WTC11 (cell line): Measurements from ENCODE around the gene PRRT4. TPM values are rescaled to one million over a fixed set of nuclear protein-coding genes. Genes with fewer than 3 reads are reported as not detected.

ENCODE experiments used
- ATAC-seq: fragments of 200-7000 bp; cut with Tn5 transposase; 2 replicates; pipeline ENCODE4 v1.10.0; 2021; ENCODE audit warnings: mild to moderate bottlenecking, moderate library complexity
- CTCF ChIA-PET: fragments of 300-600 bp; sonication (Branson Sonifier 250); formaldehyde crosslinking; loops from one replicate; lab custom pipeline; 2021; ENCODE audit warnings: antibody characterized with exemption; lab: Charles Lee
- POLR2A ChIA-PET: fragments of 350-600 bp; sonication (Branson Sonifier 250); formaldehyde crosslinking; loops from one replicate; lab custom pipeline; 2021; ENCODE audit warnings: antibody characterized with exemption; lab: Charles Lee
- DNase-seq: peaks from one replicate; pipeline ENCODE4 v3.0.0; 2021; ENCODE audit warnings: low spot score
- H3K27ac Mint-ChIP-seq: 2 replicates; pipeline ENCODE4 v1.8.0; 2021; ENCODE audit warnings: mixed read lengths
- H3K27me3 Mint-ChIP-seq: 2 replicates; pipeline ENCODE4 v1.8.0; 2021; ENCODE audit warnings: low read depth, mild to moderate bottlenecking, moderate library complexity, mixed read lengths
- H3K36me3 Mint-ChIP-seq: 2 replicates; pipeline ENCODE4 v1.8.0; 2021; ENCODE audit warnings: mixed read lengths
- H3K4me1 Mint-ChIP-seq: 2 replicates; pipeline ENCODE4 v1.8.0; 2022; ENCODE audit warnings: mixed read lengths
- H3K4me3 Mint-ChIP-seq: 2 replicates; pipeline ENCODE4 v1.8.0; 2021; ENCODE audit warnings: mild to moderate bottlenecking, moderate library complexity, mixed read lengths
- H3K9me3 Mint-ChIP-seq: 2 replicates; pipeline ENCODE4 v1.8.0; 2021; ENCODE audit warnings: mixed read lengths
- ESRRA ChIP-seq: sonication (generic); formaldehyde crosslinking; IDR thresholded peaks from 2 replicates; pipeline ENCODE4 v1.8.1; 2022; ENCODE audit warnings: mild to moderate bottlenecking, missing genetic modification reagents, borderline replicate concordance
- FOXK1 ChIP-seq: sonication (generic); formaldehyde crosslinking; IDR thresholded peaks from 2 replicates; pipeline ENCODE4 v1.8.0; 2022; ENCODE audit warnings: mild to moderate bottlenecking, moderate library complexity, missing genetic modification reagents
- GABPB1 ChIP-seq: sonication (generic); formaldehyde crosslinking; IDR thresholded peaks from 2 replicates; pipeline ENCODE4 v1.8.1; 2023; ENCODE audit warnings: mild to moderate bottlenecking, missing genetic modification reagents
- IRF2 ChIP-seq: sonication (generic); formaldehyde crosslinking; IDR thresholded peaks from 2 replicates; pipeline ENCODE4 v1.8.0; 2022; ENCODE audit warnings: low read depth, missing genetic modification reagents, borderline replicate concordance
- NFATC4 ChIP-seq: fragments of 250-450 bp; sonication (Bioruptor Pico); IDR thresholded peaks from 2 replicates; pipeline ENCODE4 v1.9.0; 2021; ENCODE audit warnings: mild to moderate bottlenecking
- PRRX2 ChIP-seq: fragments of 250-450 bp; sonication (Bioruptor Pico); IDR thresholded peaks from 2 replicates; pipeline ENCODE4 v1.8.0; 2021; ENCODE audit warnings: mild to moderate bottlenecking
- SOX15 ChIP-seq: fragments of 250-450 bp; sonication (Bioruptor Pico); IDR thresholded peaks from 2 replicates; pipeline ENCODE4 v1.9.0; 2021; ENCODE audit warnings: mild to moderate bottlenecking
- TEAD1 ChIP-seq: sonication (generic); formaldehyde crosslinking; IDR thresholded peaks from 2 replicates; pipeline ENCODE4 v1.8.0; 2022; ENCODE audit warnings: mild to moderate bottlenecking, missing genetic modification reagents
- ZNF219 ChIP-seq: sonication (generic); formaldehyde crosslinking; IDR thresholded peaks from 2 replicates; pipeline ENCODE4 v1.8.0; 2023; ENCODE audit warnings: missing genetic modification reagents, mild to moderate bottlenecking, borderline replicate concordance
- ZNF396 ChIP-seq: fragments of 250-450 bp; sonication (Bioruptor Pico); IDR thresholded peaks from 2 replicates; pipeline ENCODE4 v1.8.0; 2021; ENCODE audit warnings: mild to moderate bottlenecking, moderate library complexity, borderline replicate concordance
- total RNA-seq: library from RNA; stranded (reverse); gene quantifications from 3 replicates; pipeline ENCODE4 v1.2.3, GENCODE V29; 2021
- TF ChIP-seq, protein P1 (sequence below): sonication (generic); formaldehyde crosslinking; IDR thresholded peaks from 2 replicates; pipeline ENCODE4 v1.8.1; 2022; ENCODE audit warnings: low read depth, mild to moderate bottlenecking, moderate library complexity, missing genetic modification reagents, borderline replicate concordance
- TF ChIP-seq, protein P2 (sequence below): sonication (generic); formaldehyde crosslinking; IDR thresholded peaks from 2 replicates; pipeline ENCODE4 v1.8.1; 2022; ENCODE audit warnings: missing genetic modification reagents, borderline replicate concordance
- TF ChIP-seq, protein P3 (sequence below): sonication (generic); formaldehyde crosslinking; IDR thresholded peaks from 2 replicates; pipeline ENCODE4 v1.8.0; 2022; ENCODE audit warnings: mild to moderate bottlenecking, missing genetic modification reagents
- TF ChIP-seq, protein P4 (sequence below): fragments of 250-450 bp; sonication (Bioruptor Pico); conservative IDR thresholded peaks from 2 replicates; pipeline ENCODE4 v1.9.0; 2021; ENCODE audit warnings: mild to moderate bottlenecking
- TF ChIP-seq, protein P5 (sequence below): sonication (generic); formaldehyde crosslinking; IDR thresholded peaks from 2 replicates; pipeline ENCODE4 v1.8.0; 2022; ENCODE audit warnings: mild to moderate bottlenecking, missing genetic modification reagents

PRRT4 gene
- total RNA-seq, 1 experiment from 2014 or later = 1.2 TPM

DNA sequence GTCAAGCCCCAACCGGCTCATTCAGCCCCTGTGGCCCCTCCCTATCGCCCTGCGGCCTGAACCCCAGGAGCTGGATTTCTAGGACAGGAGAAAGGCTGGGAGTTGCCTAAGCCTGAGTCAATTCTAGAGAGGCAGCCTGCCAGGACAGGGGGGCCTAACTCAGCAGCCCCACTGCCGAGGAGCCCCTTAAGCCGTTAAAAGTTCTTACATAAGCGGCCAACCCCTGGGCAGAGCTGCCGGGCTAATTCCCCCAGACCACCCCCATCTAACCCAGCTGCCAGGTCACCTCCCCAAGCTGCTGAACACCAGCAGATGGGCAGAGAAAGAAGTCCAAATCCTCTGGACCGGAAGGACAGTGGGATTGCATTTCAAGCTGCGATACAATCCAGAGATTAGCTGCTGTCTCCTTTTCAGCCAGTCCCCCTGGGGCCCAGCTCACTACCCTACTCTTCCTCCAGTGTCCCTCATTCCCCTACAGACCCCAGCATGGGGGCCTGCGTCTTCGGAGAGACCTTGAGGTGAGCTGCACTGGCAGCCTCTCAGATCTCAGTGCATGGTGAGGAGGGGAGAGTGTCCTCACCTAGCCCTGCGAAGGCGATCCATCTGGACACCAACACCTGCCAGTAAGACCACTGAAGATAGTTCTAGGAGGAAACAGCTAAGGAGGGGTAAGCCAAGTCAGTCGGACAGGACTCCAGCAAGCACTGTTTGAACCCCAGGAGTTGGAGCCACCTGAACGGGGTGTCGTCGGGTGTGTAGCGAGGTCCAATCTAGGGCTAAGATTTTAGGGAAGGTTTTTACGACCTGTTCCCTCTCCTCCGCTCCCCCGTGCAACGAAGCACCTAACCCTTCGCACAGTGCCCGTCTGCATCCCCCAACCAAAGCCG, 47.5 kb upstream of the PRRT4 start:
- H3K27ac Mint-ChIP-seq = no peak overlapping the region
- H3K27me3 Mint-ChIP-seq = peaks cover 85% of the 10 kb centered on the region
- ATAC-seq = no peak
- peak overlapping the region; percentile 70 for H3K4me3 Mint-ChIP-seq
- no peaks in the 10 kb centered on the region for H3K36me3 Mint-ChIP-seq
- peak; percentile 46 for DNase-seq
- peaks cover 36% of the 10 kb centered on the region for H3K4me1 Mint-ChIP-seq
- TF ChIP-seq, protein P1, sequence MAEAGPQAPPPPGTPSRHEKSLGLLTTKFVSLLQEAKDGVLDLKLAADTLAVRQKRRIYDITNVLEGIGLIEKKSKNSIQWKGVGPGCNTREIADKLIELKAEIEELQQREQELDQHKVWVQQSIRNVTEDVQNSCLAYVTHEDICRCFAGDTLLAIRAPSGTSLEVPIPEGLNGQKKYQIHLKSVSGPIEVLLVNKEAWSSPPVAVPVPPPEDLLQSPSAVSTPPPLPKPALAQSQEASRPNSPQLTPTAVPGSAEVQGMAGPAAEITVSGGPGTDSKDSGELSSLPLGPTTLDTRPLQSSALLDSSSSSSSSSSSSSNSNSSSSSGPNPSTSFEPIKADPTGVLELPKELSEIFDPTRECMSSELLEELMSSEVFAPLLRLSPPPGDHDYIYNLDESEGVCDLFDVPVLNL = no peak
- no peak for TF ChIP-seq PRRX2
- no peak for TF ChIP-seq ZNF396 (CRISPR knock-in tag)
- TF ChIP-seq TEAD1 (CRISPR knock-in tag) = no peak
- 0 out of 2 replicates have a peak, but pooled peaks have one; percentile 22 for TF ChIP-seq FOXK1 (CRISPR knock-in tag)
- peaks cover 8% of the 10 kb centered on the region for H3K9me3 Mint-ChIP-seq
- POLR2A ChIA-PET = interaction anchor here (0.6 kb wide), 1 partner anchor 275 kb away, joined by 3 read pairs; no protein-coding TSS in a partner anchor
- CTCF ChIA-PET = interaction anchor here (0.6 to 4.4 kb wide), 14 partner anchors 9 to 175 kb away, joined by 3 to 47 read pairs (median 4); no protein-coding TSS in a partner anchor

DNA sequence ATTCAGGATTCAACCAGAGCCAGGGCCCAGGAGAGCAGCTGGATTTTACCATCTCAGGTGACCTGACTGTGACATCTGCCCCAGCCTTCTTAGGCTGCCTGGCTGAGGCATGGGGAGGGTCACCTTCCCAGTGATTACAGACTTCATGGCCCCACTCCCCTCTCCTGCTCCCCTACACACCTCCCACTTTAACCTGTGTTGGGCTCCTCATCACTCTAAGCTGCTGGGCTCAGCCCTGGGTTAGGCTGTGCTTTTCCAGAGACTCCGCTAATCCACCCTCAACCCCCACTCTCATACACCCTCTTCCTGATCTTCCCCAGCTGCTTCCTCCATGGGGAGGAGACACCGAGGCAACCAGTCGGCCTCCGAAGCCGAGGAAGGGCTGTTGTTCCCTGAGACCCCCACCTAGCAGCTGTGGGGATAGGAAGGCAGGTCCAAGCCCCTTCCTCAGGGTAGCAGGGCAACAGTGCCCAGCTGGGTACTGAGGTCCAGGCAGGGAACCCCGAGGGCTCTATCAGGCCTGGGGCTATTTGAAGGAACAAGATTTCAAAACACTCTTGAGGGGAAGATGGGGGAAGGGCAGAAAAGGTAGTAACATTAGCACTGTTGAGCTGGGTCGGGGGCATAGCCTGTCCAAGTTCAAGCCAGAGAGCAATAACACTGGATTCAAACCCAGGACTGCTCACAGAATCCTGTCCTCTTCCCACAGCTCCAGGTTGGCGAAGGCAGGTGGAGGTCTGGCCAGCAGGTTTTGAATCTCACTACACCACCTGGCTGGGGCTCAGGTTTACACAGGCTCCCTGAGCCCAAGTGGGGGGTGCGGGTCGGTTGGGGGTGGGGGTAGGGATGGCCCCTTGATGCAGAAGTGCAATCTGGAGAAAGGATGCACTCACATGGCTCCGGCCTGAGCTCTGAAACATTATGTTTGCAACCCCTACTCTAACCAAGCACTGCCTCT, 46.5 kb upstream of the PRRT4 start:
- ATAC-seq (no peak), DNase-seq (no peak)
- peak overlapping the region; percentile 70 for H3K4me3 Mint-ChIP-seq
- peaks cover 76% of the 10 kb centered on the region for H3K27me3 Mint-ChIP-seq
- H3K9me3 Mint-ChIP-seq = no peaks in the 10 kb centered on the region
- no peaks in the 10 kb centered on the region for H3K36me3 Mint-ChIP-seq
- TF ChIP-seq, protein P2, sequence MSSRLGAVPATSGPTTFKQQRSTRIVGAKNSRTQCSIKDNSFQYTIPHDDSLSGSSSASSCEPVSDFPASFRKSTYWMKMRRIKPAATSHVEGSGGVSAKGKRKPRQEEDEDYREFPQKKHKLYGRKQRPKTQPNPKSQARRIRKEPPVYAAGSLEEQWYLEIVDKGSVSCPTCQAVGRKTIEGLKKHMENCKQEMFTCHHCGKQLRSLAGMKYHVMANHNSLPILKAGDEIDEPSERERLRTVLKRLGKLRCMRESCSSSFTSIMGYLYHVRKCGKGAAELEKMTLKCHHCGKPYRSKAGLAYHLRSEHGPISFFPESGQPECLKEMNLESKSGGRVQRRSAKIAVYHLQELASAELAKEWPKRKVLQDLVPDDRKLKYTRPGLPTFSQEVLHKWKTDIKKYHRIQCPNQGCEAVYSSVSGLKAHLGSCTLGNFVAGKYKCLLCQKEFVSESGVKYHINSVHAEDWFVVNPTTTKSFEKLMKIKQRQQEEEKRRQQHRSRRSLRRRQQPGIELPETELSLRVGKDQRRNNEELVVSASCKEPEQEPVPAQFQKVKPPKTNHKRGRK = no peak
- TF ChIP-seq, protein P3, sequence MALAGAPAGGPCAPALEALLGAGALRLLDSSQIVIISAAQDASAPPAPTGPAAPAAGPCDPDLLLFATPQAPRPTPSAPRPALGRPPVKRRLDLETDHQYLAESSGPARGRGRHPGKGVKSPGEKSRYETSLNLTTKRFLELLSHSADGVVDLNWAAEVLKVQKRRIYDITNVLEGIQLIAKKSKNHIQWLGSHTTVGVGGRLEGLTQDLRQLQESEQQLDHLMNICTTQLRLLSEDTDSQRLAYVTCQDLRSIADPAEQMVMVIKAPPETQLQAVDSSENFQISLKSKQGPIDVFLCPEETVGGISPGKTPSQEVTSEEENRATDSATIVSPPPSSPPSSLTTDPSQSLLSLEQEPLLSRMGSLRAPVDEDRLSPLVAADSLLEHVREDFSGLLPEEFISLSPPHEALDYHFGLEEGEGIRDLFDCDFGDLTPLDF = no peak
- TF ChIP-seq, protein P4, sequence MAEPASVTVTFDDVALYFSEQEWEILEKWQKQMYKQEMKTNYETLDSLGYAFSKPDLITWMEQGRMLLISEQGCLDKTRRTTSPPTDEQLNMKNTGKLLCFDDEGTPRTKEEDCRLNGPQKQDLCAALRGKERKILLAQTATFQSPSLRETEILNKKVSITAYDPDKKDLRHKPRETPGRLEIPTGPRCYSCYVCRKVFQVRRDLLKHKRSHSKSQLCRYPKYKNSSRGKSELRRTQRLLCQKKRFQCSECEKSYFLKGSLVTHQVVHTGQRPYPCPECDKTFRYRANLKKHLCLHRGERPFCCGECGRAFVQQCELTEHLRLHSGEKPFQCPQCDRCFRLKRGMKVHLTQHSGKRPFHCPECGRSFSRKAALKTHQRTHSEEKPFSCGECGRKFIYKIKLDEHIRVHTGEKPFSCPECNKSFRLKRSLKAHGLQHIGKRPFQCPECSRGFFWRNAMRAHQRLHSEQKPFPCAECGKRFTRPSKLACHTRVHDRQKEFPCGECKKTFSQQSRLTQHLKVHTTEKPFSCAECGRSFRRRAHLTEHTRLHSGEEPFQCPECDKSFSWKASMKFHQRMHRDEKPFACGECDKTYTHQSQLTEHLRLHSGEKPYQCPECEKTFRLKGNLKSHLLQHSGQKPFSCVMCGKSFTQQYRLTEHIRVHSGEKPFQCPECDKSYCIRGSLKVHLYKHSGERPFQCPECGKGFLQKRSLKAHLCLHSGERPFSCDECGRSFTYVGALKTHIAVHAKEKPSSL (CRISPR knock-in tag) = no peak
- no peak for TF ChIP-seq GABPB1 (CRISPR knock-in tag)
- ChIA-PET POLR2A (interaction anchor here (0.6 kb wide), 2 partner anchors 48 to 274 kb away, joined by 3 read pairs; no protein-coding TSS in a partner anchor), CTCF (interaction anchor here (0.6 to 4.4 kb wide), 15 partner anchors 8 to 176 kb away, joined by 3 to 47 read pairs (median 5); no protein-coding TSS in a partner anchor)
- H3K4me1 Mint-ChIP-seq = peaks cover 37% of the 10 kb centered on the region
- H3K27ac Mint-ChIP-seq = no peak overlapping the region

DNA sequence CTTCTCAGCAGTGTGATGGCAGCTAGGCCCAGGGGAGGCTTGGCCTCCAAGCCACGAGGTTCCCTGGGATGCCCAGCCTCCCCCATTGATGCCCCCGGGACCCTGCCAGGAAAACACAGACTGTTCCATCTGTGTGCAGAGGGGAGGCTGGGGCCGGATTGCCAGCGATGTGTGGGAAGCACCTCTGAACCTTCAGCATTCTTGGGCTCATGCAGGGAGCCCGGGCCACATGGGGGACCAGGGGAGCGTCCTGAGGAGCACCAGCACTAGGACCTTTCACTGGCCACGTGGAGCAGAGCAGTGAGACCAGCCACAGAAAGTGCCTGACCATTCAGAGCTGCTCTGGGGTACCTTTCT, 45.7 kb upstream of the PRRT4 start:
- TF ChIP-seq, protein P5, sequence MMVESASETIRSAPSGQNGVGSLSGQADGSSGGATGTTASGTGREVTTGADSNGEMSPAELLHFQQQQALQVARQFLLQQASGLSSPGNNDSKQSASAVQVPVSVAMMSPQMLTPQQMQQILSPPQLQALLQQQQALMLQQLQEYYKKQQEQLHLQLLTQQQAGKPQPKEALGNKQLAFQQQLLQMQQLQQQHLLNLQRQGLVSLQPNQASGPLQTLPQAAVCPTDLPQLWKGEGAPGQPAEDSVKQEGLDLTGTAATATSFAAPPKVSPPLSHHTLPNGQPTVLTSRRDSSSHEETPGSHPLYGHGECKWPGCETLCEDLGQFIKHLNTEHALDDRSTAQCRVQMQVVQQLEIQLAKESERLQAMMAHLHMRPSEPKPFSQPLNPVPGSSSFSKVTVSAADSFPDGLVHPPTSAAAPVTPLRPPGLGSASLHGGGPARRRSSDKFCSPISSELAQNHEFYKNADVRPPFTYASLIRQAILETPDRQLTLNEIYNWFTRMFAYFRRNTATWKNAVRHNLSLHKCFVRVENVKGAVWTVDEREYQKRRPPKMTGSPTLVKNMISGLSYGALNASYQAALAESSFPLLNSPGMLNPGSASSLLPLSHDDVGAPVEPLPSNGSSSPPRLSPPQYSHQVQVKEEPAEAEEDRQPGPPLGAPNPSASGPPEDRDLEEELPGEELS (CRISPR knock-in tag) = no peak
- TF ChIP-seq ZNF219 (CRISPR knock-in tag) (no peak), NFATC4 (CRISPR knock-in tag) (no peak), SOX15 (CRISPR knock-in tag) (no peak), PRRX2 (no peak), ESRRA (CRISPR knock-in tag) (no peak), IRF2 (CRISPR knock-in tag) (no peak)
- Mint-ChIP-seq H3K4me1 (peaks cover 37% of the 10 kb centered on the region), H3K36me3 (no peaks in the 10 kb centered on the region), H3K9me3 (no peaks in the 10 kb centered on the region), H3K27me3 (peaks cover 67% of the 10 kb centered on the region), H3K27ac (no peak overlapping the region), H3K4me3 (no peak overlapping the region)
- DNase-seq = no peak
- ChIA-PET POLR2A (no interaction called here), CTCF (interaction anchor here (0.6 to 4.4 kb wide), 8 partner anchors 8 to 54 kb away, joined by 3 to 47 read pairs (median 8); no protein-coding TSS in a partner anchor)
- ATAC-seq = no peak
